Inflammatory macrophage treated with lipopolysaccharide for 1 hour (primary cell): ENCODE measurements around the gene METTL26.
A peak's percentile ranks its signal among the peaks of the same experiment; 100 is the strongest.
"Not testable (repeated sequence)": the region's sequence is repeated elsewhere in the genome, so short reads cannot be mapped to it uniquely, and the experiment has no call there.

Source experiments
- DNase-seq, 2 donors: peaks; one replicate each; pipeline ENCODE4 v3.0.0-alpha.2; 2020 to 2022

METTL26 gene

GRCh38 chr16:624526-625070 is 11.5 kb downstream of the METTL26 start:
- DNase-seq = no peak

- DNase-seq = no peak
Measured at GRCh38 chr16:622920-623280, 13.2 kb downstream of the METTL26 start.

- no peak for DNase-seq
Measured at GRCh38 chr16:621526-622105, 14.5 kb downstream of the METTL26 start.

GRCh38 chr16:620700-621525 is 15.2 kb downstream of the METTL26 start:
- DNase-seq = no peak

- no peak for DNase-seq
Measured at GRCh38 chr16:619476-620100, 16.5 kb downstream of the METTL26 start.

- no peak for DNase-seq
Measured at GRCh38 chr16:617855-618254, 18.2 kb downstream of the METTL26 start.

- no peak for DNase-seq
Measured at GRCh38 chr16:616733-617586, 19.1 kb downstream of the METTL26 start.

GRCh38 chr16:615122-615521 is 21.0 kb downstream of the METTL26 start:
- no peak for DNase-seq

GRCh38 chr16:610513-611381 is 25.4 kb downstream of the METTL26 start:
- DNase-seq = peak; percentile 43 to 75

GRCh38 chr16:609984-610383 is 26.1 kb downstream of the METTL26 start:
- DNase-seq = no peak

- no peak for DNase-seq
Measured at GRCh38 chr16:609316-609715, 26.8 kb downstream of the METTL26 start.

GRCh38 chr16:608019-608418 is 28.1 kb downstream of the METTL26 start:
- no peak for DNase-seq

GRCh38 chr16:606656-607307 is 29.3 kb downstream of the METTL26 start:
- DNase-seq = no peak

- no peak for DNase-seq
Measured at GRCh38 chr16:603933-604332, 32.2 kb downstream of the METTL26 start.

- DNase-seq = peak in 1 of 2 donors; percentile 15
Measured at GRCh38 chr16:600781-601180, 35.3 kb downstream of the METTL26 start.

GRCh38 chr16:598823-599739 is 37.0 kb downstream of the METTL26 start:
- DNase-seq = no peak

GRCh38 chr16:597655-598054 is 38.5 kb downstream of the METTL26 start:
- not testable (repeated sequence) for DNase-seq

GRCh38 chr16:596736-597060 is 39.4 kb downstream of the METTL26 start:
- DNase-seq = no peak

GRCh38 chr16:595942-596735 is 40.0 kb downstream of the METTL26 start:
- peak; percentile 9 to 31 for DNase-seq
